DMS153 (cell line): ENCODE results near the gene MPV17.
"Not testable (repeated sequence)": the region's sequence is repeated elsewhere in the genome, so short reads cannot be mapped to it uniquely, and the experiment has no call there.

Experiments used
- DNase-seq: peaks from one replicate; lab custom pipeline; 2025; lab: John Stamatoyannopoulos, UW

The MPV17 gene

GRCh38 chr2:27298391-27299080, 24.4 kb downstream of the MPV17 start:
- no peak for DNase-seq

GRCh38 chr2:27297195-27297594, 25.7 kb downstream of the MPV17 start:
- DNase-seq: no peak

GRCh38 chr2:27296481-27296880, 26.4 kb downstream of the MPV17 start:
- no peak for DNase-seq

GRCh38 chr2:27294928-27295327, 28.0 kb downstream of the MPV17 start:
- DNase-seq: no peak

- no peak for DNase-seq
Measured at GRCh38 chr2:27291865-27292264, 31.0 kb downstream of the MPV17 start.

- DNase-seq: no peak
Measured at GRCh38 chr2:27290549-27290948, 32.3 kb downstream of the MPV17 start.

- DNase-seq: no peak
Measured at GRCh38 chr2:27288610-27289009, 34.3 kb downstream of the MPV17 start.

GRCh38 chr2:27285481-27285880, 37.4 kb downstream of the MPV17 start:
- no peak for DNase-seq

GRCh38 chr2:27284996-27285395, 37.9 kb downstream of the MPV17 start:
- no peak for DNase-seq

- no peak for DNase-seq
Measured at GRCh38 chr2:27282892-27283291, 40.0 kb downstream of the MPV17 start.

- no peak for DNase-seq
Measured at GRCh38 chr2:27281855-27282559, 40.9 kb downstream of the MPV17 start, which contains the start of gene TRIM54. TRIM54 (plus strand) TSS chr2:27282429; CDS start chr2:27282732, 303 bp downstream.

GRCh38 chr2:27281442-27281841, 41.5 kb downstream of the MPV17 start:
- no peak for DNase-seq

- DNase-seq: no peak
Measured at GRCh38 chr2:27280826-27281225, 42.1 kb downstream of the MPV17 start.

GRCh38 chr2:27278010-27278409, 44.9 kb downstream of the MPV17 start:
- DNase-seq: no peak

GRCh38 chr2:27275211-27276150, 47.4 kb downstream of the MPV17 start, which contains the start of gene DNAJC5G:
DNAJC5G (plus strand) TSS chr2:27275433; CDS start chr2:27276729, 1,296 bp downstream.
- DNase-seq: no peak

GRCh38 chr2:27272537-27273522, 50.1 kb downstream of the MPV17 start:
- not testable (repeated sequence) for DNase-seq

- no peak for DNase-seq
Measured at GRCh38 chr2:27271631-27272340, 51.1 kb downstream of the MPV17 start.

- no peak for DNase-seq
Measured at GRCh38 chr2:27270670-27271069, 52.2 kb downstream of the MPV17 start.

- DNase-seq: no peak
Measured at GRCh38 chr2:27270131-27270530, 52.8 kb downstream of the MPV17 start.

GRCh38 chr2:27268296-27268695, 54.6 kb downstream of the MPV17 start:
- not testable (repeated sequence) for DNase-seq

- no peak for DNase-seq
Measured at GRCh38 chr2:27265536-27265870, 57.4 kb downstream of the MPV17 start.
